Measurements from ENCODE around the gene HK1. TPM values are rescaled to one million over a fixed set of nuclear protein-coding genes. Genes with fewer than 3 reads are reported as not detected.

The HK1 gene
- total RNA-seq, 1 experiment from 2014 or later, result 219 TPM

DNA sequence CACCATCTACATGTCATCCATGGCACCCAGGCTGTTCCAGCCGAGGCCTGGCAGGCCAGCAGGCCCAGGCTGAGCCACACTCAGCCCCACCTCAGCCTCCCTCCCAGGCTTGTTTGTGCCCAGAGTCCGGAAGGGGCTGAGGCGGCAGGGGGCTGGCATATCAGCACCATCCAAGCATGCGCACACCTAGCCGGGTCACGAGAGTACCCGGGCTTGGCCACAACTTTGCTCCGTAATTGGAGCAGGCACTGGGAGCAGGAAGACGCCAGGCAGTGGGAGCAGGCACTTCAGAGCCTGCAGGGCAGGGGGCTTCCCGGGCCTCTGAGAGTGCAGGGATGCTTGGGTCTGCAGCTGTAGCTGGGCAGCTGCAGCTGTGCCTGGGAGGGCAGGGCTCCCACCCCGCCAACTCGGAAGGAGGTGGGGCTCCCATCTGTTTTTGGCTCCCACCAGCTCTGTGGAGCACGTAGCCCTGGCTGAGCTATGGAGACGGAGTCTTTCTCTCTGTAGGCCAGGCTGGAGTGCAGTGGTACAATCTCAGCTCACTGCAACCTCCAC is 157.7 kb downstream of the HK1 start:
- Mint-ChIP-seq H3K27me3 (ENCODE audit: low read depth) (peaks cover 3% of the 10 kb centered on the region; the same call in 1 of the 2 replicates), H3K27ac (no peak overlapping the region), H3K36me3 (no peaks in the 10 kb centered on the region), H3K4me1 (peaks cover 6% of the 10 kb centered on the region; the same call in 1 of the 2 replicates), H3K9me3 (peaks cover 4% of the 10 kb centered on the region; the same call in 1 of the 2 replicates), H3K4me3 (no peak overlapping the region)
- POLR2A ChIA-PET, result no interaction called here
- ATAC-seq (no peak), DNase-seq (ENCODE audit: low spot score) (no peak)
- no peak for TF ChIP-seq GABPB1 (CRISPR knock-in tag; IDR thresholded peaks at IDR 0.05)
- no peak for TF ChIP-seq GTF2I (CRISPR knock-in tag; conservative IDR thresholded peaks at IDR 0.05)
- TF ChIP-seq HMGXB4 (CRISPR knock-in tag; IDR thresholded peaks at IDR 0.05), result no peak
- TF ChIP-seq TP53 (CRISPR knock-in tag; IDR thresholded peaks at IDR 0.05), result no peak
- TF ChIP-seq SMAD4 (CRISPR knock-in tag; IDR thresholded peaks at IDR 0.05), result no peak
- TF ChIP-seq, protein P1, sequence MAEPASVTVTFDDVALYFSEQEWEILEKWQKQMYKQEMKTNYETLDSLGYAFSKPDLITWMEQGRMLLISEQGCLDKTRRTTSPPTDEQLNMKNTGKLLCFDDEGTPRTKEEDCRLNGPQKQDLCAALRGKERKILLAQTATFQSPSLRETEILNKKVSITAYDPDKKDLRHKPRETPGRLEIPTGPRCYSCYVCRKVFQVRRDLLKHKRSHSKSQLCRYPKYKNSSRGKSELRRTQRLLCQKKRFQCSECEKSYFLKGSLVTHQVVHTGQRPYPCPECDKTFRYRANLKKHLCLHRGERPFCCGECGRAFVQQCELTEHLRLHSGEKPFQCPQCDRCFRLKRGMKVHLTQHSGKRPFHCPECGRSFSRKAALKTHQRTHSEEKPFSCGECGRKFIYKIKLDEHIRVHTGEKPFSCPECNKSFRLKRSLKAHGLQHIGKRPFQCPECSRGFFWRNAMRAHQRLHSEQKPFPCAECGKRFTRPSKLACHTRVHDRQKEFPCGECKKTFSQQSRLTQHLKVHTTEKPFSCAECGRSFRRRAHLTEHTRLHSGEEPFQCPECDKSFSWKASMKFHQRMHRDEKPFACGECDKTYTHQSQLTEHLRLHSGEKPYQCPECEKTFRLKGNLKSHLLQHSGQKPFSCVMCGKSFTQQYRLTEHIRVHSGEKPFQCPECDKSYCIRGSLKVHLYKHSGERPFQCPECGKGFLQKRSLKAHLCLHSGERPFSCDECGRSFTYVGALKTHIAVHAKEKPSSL (CRISPR knock-in tag; conservative IDR thresholded peaks at IDR 0.05), result no peak
- TF ChIP-seq, protein P2, sequence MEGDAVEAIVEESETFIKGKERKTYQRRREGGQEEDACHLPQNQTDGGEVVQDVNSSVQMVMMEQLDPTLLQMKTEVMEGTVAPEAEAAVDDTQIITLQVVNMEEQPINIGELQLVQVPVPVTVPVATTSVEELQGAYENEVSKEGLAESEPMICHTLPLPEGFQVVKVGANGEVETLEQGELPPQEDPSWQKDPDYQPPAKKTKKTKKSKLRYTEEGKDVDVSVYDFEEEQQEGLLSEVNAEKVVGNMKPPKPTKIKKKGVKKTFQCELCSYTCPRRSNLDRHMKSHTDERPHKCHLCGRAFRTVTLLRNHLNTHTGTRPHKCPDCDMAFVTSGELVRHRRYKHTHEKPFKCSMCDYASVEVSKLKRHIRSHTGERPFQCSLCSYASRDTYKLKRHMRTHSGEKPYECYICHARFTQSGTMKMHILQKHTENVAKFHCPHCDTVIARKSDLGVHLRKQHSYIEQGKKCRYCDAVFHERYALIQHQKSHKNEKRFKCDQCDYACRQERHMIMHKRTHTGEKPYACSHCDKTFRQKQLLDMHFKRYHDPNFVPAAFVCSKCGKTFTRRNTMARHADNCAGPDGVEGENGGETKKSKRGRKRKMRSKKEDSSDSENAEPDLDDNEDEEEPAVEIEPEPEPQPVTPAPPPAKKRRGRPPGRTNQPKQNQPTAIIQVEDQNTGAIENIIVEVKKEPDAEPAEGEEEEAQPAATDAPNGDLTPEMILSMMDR (IDR thresholded peaks at IDR 0.05), result no peak
- TF ChIP-seq ATF3 (CRISPR knock-in tag; conservative IDR thresholded peaks at IDR 0.05), result no peak
- TF ChIP-seq ZNF232 (CRISPR knock-in tag; IDR thresholded peaks at IDR 0.05), result no peak
- no peak for TF ChIP-seq MYBL2 (CRISPR knock-in tag; IDR thresholded peaks at IDR 0.05)
- CTCF ChIA-PET, result interaction anchor here (0.8 to 2.6 kb wide), 3 partner anchors 14 to 45 kb away, joined by 3 to 12 read pairs (median 4); no protein-coding TSS in a partner anchor

DNA sequence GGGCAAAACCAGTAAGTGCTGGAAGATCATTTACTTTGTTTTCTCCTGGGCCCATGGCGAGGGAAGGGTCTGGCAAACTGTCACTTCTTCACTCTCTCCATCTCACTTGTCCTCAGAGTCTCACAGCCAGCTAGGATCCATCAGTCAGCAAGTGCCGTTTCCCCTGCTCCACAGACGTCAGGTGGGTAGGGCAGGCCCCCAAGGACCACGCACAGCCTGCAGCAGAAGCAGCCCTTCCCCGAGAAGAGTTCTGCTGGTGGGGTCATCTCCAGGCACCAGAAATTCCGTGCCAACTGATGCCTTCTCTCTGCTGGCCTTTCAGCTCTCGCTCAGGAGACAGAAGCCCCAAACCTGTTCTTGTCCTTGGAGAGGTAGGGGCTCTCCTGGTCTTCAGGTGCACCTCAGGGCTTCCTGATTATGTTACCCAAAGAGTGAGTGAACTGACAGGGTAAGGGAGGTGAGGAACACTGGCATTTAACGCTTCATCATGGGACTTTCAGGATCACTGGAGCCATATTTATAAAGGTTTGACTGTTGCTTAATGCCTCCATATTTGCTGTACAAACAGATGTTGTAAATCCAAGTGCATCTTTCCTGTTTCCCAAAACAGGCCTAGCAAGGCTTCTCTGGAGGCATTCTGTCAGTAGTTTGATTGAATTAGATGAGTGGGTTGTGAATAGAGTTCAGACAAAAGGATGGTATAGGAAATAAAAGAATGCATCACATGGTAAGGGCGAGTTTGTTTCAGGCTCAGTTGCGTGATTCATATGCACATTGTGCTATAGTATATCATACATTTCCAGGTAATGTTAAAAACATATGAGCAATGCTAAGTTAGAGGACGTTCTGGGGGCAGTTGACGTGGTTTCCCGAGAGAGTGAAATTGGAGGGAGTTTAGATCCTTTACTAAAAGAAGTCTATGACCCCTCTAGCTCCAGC is 159.3 kb downstream of the HK1 start:
- H3K9me3 Mint-ChIP-seq, result peaks cover 4% of the 10 kb centered on the region; the same call in 1 of the 2 replicates
- ATAC-seq (no peak), DNase-seq (ENCODE audit: low spot score) (no peak)
- peaks cover 3% of the 10 kb centered on the region; the same call in 1 of the 2 replicates for H3K27me3 Mint-ChIP-seq (ENCODE audit: low read depth)
- CTCF ChIA-PET, result interaction anchor here (0.5 to 2.6 kb wide), 4 partner anchors 7 to 34 kb away, joined by 3 to 12 read pairs (median 4); partner anchors contain the start of gene TSPAN15
- TF ChIP-seq TP53 (CRISPR knock-in tag; IDR thresholded peaks at IDR 0.05), result no peak
- no peak for TF ChIP-seq FOXP1 (CRISPR knock-in tag; IDR thresholded peaks at IDR 0.05; ENCODE audit: borderline replicate concordance)
- TF ChIP-seq, protein P3, sequence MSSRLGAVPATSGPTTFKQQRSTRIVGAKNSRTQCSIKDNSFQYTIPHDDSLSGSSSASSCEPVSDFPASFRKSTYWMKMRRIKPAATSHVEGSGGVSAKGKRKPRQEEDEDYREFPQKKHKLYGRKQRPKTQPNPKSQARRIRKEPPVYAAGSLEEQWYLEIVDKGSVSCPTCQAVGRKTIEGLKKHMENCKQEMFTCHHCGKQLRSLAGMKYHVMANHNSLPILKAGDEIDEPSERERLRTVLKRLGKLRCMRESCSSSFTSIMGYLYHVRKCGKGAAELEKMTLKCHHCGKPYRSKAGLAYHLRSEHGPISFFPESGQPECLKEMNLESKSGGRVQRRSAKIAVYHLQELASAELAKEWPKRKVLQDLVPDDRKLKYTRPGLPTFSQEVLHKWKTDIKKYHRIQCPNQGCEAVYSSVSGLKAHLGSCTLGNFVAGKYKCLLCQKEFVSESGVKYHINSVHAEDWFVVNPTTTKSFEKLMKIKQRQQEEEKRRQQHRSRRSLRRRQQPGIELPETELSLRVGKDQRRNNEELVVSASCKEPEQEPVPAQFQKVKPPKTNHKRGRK (CRISPR knock-in tag; IDR thresholded peaks at IDR 0.05; ENCODE audit: borderline replicate concordance), result no peak
- TF ChIP-seq, protein P4, sequence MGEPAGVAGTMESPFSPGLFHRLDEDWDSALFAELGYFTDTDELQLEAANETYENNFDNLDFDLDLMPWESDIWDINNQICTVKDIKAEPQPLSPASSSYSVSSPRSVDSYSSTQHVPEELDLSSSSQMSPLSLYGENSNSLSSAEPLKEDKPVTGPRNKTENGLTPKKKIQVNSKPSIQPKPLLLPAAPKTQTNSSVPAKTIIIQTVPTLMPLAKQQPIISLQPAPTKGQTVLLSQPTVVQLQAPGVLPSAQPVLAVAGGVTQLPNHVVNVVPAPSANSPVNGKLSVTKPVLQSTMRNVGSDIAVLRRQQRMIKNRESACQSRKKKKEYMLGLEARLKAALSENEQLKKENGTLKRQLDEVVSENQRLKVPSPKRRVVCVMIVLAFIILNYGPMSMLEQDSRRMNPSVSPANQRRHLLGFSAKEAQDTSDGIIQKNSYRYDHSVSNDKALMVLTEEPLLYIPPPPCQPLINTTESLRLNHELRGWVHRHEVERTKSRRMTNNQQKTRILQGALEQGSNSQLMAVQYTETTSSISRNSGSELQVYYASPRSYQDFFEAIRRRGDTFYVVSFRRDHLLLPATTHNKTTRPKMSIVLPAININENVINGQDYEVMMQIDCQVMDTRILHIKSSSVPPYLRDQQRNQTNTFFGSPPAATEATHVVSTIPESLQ (CRISPR knock-in tag; IDR thresholded peaks at IDR 0.05), result no peak
- TF ChIP-seq PRRX2 (CRISPR knock-in tag; IDR thresholded peaks at IDR 0.05), result no peak
- H3K36me3 Mint-ChIP-seq, result no peaks in the 10 kb centered on the region
- peaks cover 6% of the 10 kb centered on the region; the same call in 1 of the 2 replicates for H3K4me1 Mint-ChIP-seq
- H3K4me3 Mint-ChIP-seq, result no peak overlapping the region
- H3K27ac Mint-ChIP-seq, result no peak overlapping the region
- POLR2A ChIA-PET, result no interaction called here
